Activated CD8-positive, alpha-beta memory T cell treated with anti-CD3 and anti-CD28 coated beads, Interleukin-2, amount 50 U/mL, for 48 hours (primary cell): ENCODE data around the gene RYR2.

Experiments
- DNase-seq: peaks from one replicate; pipeline ENCODE4 v3.0.0-alpha.2; 2020

RYR2 gene

DNA sequence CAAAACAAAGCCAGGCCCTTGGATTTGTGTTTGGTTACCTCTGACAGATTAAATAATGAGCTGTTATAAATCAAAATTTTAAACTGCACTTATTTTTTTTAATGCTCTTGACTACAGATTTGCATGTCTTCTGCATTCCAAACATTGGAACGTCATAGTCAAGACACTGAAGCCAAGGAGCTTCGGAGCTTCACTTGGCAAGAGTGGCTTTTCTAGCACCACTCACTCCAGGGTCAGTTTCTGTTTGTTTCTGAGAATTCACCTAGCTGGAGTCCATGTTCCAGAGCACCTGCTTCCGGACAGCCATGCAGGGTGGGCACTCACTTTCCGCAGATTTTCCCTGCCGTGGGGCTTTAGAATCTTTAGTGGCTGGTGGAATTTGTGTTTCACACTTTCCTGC is 645.8 kb downstream of the RYR2 start:
- no peak for DNase-seq

DNA sequence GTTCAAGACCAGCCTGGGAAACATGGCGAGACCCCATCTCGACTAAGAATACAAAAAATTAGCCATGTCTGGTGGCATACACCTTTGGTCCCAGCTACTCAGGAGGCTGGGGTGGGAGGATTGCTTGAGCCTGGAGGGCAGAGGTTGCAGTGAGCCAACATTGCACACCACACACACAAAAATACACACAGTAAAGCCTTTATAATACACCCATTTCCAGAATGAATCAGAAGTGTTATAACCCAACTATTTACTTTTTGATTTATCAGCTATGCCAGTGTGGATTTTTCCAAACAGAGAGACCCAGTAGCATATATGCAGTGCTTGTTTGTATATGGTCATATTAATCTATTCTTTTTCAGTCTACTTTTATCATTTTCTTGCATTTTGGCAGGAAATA is 648.7 kb downstream of the RYR2 start:
- no peak for DNase-seq

DNA sequence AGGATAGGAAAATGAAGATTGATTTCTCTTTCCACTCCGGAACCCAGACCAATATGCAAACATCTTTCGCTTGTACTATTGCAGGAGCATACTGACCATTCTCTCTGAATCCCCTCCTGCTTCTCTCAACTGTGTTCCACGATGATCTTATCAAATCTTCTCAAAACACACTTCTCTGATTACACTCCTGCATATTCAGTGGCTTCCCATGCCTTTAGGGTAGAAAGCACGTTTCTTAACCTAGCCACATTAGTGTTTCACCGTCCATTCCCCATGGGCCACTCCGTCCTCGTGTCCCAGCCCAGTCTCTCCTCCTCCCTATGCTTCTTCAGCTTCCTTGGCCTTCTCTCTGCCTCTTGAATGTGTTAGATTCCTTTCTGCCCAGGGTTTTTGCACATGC is 650.3 kb downstream of the RYR2 start:
- no peak for DNase-seq

DNA sequence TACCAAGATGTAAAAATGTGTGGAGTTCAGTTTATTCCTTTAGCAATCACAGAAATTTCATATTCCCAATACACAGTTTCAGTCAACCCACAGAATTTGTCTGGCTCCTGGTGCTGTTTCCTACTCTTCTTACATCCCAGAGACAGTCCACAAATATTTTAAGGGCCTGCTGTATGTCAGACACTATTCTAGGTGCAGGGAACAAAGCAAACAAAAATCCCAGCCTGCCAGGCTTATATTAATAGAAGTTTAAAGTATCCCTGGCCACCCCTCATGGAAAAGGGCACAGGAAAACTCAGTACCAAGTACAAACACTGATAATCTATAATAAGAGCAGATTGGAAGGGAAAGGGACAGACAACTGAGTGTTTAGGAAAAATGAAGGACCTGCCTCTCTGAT is 653.9 kb downstream of the RYR2 start:
- DNase-seq: no peak

DNA sequence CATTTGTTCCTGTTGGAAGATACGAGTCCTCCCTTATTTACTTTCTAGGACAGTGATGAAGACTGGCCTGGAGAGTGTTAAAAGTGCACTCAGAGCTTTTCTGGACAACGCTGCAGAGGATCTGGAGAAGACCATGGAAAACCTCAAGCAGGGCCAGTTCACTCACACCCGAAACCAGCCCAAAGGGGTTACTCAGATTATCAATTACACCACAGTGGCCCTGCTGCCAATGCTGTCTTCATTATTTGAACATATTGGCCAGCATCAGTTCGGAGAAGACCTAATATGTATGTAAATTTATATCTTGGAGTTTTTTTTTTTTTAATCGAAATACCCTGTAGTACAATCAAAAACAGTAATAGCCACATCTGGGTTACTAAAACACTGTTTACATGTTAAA is 658.2 kb downstream of the RYR2 start:
- no peak for DNase-seq

DNA sequence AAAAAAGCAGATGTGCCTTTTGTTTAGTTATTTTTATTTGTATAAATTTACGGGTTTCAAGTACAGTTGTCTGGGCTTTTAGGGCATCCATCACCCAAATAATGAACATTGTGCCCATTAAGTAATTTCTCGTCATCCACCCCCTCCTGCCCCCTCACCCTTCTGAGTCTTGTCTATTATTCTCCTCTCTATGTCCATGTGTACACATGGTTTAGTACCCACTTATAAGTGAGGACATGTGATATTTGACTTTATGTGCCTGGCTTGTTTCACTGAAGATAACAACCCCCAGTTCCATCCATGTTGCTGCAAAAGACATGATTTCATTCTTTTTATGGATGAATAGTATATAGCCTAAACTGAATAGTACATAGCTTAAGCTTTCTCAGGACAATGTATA is 659.5 kb downstream of the RYR2 start:
- no peak for DNase-seq

DNA sequence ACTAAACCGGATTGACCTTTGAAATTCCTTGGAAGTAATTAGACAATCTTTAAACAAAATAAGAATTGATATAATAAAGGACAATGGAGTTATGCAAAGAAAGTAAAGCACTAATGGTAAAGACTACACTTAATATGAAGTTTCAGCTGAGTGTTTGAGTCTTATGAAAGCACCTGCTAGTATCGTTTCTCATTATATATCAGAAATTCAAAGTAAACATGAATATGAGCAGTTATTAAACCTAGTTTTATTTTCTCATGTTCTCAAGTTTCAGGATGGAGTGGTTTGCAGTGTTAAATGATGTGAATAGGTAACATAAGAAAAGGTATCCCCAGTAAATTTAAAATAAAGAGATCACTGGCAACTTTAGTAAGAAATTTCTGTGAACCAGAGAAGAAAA is 660.2 kb downstream of the RYR2 start:
- no peak for DNase-seq

DNA sequence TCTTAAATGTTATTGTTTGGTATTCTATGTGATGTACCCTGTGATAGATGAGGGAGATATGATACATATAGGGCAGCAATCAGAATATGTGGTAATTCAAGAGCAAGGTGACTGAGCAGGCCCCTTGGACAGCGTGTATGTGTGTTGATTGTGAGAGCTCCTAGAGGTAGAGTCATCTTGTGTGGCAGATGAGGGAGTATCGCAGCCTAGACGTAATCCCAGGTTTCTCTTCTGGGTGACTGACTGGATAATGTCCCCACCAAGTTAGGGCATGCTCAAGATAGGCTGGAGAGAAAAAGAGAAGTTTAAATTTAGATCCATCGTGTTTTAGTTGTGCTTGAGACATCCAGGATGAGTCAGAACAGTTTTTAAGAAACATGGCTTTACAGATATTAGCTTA is 663.5 kb downstream of the RYR2 start:
- no peak for DNase-seq

DNA sequence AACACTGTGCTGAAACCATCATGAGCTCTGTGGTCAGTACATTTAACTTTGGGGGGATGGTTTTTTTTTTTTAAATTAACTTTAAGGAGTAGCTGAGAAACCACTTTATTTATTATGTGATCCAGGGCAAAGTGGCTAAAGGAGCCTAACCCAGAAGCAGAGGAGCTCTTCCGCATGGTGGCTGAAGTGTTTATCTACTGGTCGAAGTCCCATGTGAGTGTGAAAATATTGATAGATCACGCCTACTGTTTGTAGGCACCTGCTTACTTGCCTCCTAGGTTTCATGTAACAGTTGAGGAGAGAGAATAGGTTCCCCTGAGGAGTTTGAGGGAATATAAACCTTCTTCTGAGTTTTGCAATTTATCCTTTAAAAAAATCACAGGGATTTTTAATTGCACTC is 667.4 kb downstream of the RYR2 start:
- DNase-seq: no peak

DNA sequence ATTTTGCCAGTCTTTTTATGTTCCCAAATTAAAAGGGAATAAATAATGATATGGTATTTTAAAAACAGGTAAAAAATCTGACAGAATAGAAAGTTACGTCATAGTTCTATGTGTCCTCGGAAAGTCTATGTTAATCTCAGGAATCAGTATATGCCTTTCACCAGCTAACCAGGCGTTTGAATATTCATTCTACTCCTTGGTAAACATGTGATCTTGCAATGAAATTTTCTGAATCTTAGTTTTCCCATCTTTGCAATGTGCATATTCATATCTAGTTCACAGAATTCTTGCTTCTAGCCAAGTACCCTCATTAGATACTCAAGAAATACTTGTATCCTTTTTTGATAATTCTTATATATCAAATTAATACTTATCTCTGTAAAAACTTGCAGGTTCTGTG is 669.3 kb downstream of the RYR2 start:
- no peak for DNase-seq

DNA sequence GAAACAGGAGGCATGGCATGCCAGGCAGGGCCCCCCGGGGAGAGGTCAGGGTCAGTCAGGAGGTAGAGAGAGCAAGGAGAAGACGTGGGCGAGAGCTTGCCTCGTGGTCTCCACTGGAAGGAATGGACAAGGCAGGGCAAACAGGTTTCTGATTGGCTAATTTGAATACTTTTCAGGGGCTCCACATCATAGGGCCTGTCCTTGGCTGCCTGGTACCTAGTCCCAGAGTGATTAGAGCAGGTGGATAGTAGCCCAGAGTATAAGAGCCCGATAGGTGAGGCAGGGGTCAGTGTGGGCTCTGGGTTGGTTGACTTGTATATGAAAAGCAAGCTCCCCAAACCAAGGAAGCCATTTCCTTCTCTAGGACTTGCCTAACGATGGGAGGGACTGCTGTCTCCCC is 670.1 kb downstream of the RYR2 start:
- DNase-seq: no peak

DNA sequence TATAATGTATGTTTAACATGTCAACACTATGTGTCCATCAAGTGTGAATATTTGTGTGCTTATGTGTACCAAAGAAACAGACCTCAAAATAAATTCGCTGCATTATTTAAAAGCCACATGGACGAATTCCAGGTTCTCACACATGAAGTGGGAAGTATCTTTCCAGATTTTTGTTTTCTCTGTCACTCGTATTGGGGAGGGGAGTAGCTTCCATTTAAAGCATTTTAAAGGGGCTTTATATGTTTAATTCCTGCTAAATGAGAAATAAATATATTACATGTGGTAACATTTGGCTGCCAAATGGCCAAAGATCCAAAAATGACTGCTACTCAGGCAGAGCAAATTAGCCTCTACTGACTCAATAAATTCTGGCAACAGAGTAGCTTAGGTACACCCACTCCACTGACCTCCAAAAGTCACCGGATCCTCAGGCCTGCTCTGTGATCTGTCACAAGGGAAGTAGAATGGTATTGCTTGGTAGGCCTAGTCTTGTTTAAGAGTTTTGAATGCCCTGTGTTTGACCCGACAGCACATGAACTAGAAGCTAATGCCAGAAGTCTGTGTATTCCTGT is 670.7 kb downstream of the RYR2 start:
- no peak for DNase-seq

DNA sequence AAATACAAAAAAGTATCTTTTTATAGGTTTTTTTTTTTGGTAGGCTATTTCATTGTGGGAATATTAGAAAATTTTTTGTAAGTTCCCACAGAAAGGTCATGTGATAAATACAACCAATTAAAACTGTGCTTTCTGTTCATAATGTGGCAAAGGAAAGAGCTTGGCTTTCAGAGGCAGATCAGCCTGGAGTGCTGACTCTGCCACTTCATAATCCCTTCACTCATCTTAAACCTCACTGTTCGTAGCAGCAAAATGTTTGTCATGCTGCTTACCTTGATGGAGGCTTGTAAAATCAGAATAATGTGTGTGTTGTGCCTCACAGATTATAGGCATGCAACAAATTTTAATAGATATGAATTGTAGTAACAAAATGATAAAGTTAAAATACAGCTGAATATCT is 671.9 kb downstream of the RYR2 start:
- DNase-seq: no peak

DNA sequence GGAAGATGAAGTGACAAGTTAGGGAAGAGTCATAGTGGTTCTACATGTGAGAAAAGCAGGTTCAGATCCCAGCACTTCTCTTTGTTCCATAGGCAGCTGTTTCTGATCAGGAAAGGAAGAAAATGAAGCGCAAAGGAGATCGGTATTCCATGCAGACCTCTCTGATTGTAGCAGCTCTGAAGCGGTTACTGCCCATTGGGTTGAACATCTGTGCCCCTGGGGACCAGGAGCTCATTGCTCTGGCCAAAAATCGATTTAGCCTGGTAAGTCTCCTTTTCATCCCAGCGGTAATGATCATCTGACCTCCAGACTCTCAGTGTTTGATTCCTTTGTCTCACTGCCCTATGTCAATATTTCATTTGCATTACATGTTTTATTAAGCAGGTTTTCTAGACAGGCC is 675.1 kb downstream of the RYR2 start:
- no peak for DNase-seq

DNA sequence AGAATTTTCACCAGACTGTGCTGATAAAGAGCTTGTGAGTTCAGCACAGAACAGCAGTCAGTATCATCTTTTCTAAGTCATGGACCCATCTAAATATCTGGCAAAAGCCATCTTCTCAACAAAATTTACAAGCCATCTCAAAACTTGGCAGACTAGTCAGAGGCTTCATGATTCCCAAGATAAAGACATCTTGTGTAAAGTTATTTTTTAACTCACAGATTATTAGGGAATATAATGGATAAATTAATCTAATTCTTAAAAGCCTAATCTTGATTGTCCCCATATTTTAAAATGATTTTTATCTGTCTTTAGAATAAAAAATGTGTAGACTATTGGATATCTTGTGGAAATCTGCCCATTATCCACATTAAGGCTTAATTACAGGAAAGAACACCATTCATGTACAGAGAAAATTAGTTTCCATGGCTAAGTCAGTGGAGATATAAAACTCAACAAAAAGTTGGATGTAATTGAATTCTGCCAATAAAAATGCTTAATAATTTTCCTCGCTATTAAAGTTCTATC is 688.9 kb downstream of the RYR2 start:
- DNase-seq: no peak

DNA sequence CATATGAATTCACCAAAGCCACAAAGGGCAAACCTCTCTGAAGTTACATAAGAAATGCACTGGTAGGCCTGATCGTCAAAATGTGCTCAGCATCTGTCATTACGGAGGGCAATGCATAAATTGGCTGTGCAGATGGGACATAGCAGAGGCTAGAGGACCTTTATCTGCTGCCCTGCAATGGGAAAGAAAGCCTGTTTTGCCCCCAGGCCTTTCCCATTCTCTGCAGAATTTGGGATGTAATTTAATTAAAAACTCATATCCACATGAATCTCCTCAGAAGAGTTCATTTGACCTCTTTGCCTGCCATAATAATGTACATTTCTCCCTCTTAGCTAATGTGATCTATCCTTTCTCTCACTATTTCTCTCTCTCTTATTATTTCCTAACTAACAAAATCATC is 690.7 kb downstream of the RYR2 start:
- no peak for DNase-seq

DNA sequence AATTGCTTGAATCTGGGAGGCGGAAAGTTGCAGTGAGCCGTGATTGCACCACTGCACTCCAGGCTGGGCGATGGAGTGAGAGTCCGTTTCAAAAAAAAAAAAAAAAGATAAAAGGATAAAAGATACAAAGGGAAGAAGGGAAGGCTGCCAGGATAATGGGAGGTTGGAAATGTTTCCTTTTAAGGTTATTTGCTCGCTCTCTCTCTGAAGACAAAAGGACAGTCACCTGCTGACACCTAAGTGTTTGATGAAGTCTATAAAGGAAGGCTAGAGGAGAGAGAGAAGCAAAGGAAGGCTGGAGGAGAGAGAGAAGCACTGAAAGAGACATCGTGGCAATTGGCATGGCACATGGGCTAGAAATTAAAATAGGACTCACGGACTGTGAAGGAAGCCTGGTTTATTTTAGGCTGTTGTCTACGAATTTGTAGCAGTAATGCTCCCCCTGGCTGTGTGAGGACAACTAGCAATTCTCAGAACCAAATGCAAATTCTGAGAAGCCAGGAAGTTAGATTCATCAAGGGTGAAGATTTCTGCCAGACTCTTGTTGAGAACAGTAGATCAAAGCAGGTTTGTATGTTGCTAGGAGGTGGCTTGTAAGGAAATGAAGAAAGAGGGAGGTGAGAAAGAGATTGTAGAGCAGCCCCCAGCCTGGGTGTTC is 694.5 kb downstream of the RYR2 start:
- no peak for DNase-seq

DNA sequence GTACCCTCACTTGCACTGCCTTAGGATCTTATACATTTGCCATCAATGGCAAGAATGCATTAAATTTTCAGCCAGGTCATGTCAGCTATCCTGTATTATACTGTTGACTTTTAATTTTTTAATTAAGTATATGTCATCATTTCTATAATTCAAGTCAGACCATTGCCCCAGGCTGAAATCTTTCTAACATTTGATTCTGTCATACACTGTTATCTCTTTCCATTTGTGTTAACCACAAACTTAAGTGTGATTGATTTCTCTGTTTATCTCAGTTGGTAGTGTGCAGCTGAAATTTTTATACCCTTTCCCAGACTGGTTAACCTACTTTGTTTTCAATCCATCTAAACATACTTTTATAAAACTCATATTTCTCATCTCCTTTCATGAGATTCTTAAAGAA is 695.5 kb downstream of the RYR2 start:
- no peak for DNase-seq

DNA sequence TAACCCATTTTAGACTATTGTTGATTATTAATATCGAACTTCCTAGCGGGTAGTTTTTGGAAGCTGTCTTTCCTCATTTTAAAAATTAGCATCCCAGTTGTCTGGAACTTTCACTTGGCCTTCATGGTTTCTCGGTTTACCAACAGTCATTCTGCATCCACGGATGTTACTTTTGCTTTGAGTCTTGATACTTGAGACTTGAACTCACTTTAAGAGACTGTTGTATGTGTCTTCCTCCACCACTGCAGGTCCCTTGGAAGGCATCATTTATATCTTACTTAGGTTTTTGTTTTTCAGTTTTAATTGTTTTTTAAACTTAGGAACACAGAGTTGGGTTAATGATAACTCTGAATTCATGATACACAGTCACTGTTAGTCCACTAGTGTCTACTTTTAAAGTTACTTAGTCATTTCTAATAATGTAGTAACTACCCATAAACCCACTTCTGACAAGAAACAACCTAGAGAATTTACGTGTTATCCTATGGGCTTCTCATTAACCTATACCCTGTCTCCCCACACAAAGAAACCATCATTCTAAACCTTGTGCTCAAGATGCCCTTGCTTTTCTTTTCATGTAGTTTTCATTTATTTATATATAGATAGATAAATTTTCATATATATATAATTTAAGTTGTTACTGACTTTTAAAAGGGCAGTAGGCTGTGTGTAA is 696.1 kb downstream of the RYR2 start:
- no peak for DNase-seq

DNA sequence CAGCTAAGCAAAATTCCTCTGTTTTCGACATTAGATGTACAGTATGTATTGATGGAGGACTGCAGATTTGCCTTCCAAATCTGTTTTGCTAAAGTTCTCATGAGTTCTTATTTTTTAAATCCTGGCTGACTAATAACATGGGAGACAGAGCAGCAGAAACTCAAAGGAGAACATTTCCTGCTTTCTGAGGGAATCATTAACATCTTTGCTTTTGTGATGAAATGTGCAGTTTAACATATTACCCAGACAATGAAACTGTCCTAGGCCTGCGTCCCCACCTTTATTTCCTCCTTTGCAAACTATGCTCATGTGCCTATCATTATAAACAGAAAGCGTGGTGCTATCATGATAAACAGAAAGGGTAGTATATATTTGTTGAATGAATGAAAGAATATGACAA is 698.9 kb downstream of the RYR2 start:
- no peak for DNase-seq

DNA sequence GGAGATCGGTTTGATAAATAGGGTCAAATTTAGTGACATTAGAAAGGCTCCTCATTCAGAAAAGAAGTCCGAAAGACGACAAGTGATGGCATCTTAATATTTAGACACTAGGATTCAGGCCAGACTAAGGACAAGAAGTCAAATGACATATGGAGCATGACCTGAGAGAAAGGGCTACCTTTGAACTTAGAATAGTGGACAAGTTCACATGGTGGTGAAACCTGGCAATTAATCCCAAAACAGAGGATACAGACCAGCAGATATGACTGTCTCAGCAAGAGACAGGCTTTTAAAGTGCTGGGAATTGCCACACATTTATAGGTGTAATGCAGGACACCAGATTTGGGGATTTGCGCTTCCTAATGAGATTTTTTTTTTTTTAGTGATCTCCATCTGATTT is 703.6 kb downstream of the RYR2 start:
- DNase-seq: no peak

DNA sequence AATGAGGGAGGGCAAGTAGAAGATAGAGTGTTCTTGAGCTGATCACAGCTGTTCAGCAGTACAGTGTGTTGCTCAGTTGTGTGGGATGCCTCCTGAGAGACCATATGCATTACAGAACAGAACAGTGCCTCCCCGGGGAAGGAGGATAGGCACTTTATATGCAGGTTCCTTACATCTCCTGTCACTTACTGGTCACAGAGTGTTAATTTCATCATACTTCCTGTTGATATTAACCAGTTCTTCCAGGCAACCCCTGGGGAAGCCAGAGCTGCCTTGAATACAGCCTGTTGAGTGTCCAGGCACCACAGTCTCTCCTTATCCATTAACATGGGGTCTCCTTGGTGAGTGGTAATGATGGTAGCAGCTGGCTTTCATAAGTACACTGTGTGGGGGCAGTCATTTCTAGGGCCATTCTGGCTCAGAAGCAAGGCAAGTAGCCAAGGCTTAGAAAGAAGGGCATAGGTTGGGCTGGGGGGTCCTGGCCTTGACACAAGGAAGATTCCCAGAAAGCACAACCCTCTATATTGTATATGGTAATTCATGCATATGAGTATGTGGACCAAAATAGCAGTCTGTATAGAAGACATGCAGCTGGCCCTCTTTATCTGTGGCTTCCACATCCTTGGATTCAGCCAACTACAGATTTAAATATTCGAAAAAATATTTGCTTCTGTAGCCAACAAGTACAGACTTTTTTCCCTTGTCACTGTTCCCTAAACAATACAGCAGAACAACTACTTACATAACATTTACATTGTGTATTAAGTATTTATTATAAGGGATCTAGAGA is 706.4 kb downstream of the RYR2 start:
- no peak for DNase-seq

DNA sequence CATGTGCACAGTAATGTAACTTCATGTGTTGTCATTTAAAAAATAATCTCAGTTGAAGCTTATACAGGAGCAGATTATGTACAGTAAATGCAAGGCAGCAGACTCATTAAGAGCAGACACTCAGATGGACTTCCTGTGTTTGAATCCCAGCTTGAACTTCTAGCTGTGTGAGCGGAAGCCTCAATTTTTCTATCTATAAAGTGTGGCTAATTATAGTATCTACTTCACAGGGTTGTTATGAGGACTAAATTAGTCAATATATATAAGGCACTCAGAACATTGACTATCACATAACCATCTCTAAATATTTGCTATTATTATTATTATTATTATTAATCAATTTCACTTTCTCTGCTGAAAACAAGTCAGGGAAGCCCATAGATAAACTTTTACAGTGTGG is 707.1 kb downstream of the RYR2 start:
- no peak for DNase-seq

DNA sequence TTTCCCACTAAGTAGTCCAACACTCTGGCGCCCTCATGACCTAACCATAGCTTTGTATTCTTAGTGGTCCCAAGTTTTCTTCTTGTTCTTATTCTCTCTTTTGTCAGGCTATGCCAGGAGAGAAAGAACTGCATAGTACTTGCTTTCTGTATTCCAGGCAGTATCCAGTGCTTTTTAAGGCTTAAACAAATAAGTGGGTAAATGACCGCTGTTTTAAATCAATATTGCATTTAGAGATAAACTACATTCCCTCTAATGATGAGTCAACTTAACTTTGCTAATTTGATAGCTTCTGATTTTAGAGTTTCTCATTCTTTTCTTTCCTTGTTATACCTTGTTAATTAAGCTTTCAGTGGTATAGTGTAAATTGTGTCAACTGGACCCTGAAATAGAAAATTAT is 709.1 kb downstream of the RYR2 start:
- no peak for DNase-seq
